HS-27A (cell line): ENCODE measurements around the gene SPDYE3.
"Not testable (repeated sequence)": the region's sequence is repeated elsewhere in the genome, so short reads cannot be mapped to it uniquely, and the experiment has no call there.

Experiments
- DNase-seq: peaks from one replicate; pipeline ENCODE4 v3.0.0-alpha.2; 2012; ENCODE audit warnings: low read depth, missing footprints

SPDYE3 gene

DNA sequence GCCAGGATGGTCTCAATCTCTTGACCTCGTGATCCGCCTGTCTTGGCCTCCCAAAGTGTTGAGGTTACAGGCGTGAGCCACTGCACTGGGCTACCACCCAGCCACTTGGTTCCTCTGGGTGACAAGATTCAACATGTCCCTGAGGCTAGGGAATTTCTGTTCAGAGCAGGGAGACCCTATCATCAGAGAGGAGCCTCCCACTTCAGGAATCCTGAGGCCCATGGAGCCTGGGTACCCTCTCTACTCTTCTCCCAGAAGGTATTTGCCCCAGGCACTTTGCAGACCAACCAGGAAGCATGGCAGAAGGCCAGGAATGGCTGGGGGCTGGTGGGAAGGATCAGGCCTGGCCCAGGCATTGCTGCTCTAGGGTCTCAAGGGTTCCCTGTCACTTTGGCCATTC lies 19.2 kb upstream of the SPDYE3 start:
- not testable (repeated sequence) for DNase-seq

- DNase-seq, result not testable (repeated sequence)
These were observed 15.3 kb upstream of the SPDYE3 start for GRCh38 chr7:100292162-100292561.

GRCh38 chr7:100295269-100295668 lies 12.2 kb upstream of the SPDYE3 start:
- DNase-seq, result not testable (repeated sequence)

DNA sequence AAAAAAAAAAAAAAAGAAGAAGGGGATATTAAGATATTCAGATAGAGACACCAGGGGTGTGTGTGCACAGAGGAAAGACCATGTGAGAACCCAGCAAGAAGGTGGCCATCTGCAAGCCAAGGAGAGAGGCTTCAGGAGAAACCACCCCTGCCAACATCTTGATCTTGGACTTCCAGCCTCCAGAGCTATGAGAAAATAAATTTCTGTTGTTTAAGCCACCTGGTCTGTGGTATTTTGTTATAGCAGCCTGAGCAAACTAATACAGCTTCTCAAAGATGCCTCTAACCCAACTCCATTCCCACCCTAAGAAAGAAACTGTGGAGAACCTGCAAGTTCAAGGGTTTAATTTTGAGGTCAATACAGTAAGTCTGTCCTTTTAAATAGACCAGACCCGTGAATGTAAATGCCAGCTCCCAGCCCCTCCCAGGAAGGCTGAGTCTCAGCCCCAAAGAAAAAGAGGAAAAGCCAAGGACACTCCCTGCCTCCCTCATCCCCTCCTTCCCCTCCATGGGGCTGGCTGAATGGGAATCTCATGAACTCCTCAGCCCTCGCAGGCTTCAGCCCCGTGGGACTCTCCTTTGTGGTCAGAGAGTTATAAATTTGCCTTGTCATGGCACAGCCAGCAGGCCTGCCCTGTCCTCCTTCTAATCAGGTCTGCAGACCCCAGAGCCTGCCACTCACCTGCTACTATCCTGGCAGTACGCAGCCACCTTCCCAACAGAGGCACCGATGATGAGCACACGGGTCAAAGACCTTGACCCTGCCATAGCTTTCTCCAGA lies 9.5 kb upstream of the SPDYE3 start:
- not testable (repeated sequence) for DNase-seq

DNA sequence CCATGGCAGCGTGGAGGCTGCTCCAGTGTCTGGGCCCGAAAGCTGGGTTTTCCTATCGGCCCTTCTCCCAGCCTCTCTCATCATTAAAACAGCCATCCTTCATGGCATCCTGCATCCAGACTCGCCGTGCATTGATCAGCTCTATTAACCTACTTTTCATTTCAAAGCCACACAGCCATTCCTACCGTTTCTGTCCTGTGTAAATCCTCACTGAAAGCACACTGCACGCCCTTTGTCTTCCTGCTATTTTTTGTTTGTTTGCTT lies 8.9 kb upstream of the SPDYE3 start:
- DNase-seq, result not testable (repeated sequence)

GRCh38 chr7:100304526-100304925 lies 3.0 kb upstream of the SPDYE3 start:
- not testable (repeated sequence) for DNase-seq

DNA sequence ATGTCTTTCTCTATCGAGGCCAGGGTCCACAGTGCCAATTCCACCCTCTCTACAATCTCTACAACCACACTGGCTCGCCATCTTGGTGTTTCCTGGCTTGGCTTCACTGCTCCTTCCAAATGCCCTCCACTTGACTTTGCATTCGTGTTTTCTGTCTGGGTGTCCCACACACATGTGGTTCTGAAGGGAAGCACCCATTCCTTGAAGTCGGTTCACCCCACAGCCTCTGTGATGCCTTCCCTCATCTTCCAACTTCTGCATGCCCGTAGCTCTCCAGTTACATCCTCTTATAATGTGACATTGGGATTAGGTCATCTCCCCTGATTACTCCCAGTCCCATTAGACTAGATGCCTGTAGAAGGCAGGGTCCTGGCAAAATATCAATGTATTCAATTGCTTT lies 10.8 kb downstream of the SPDYE3 start:
- DNase-seq, result not testable (repeated sequence)

GRCh38 chr7:100321648-100322047 lies 14.1 kb downstream of the SPDYE3 start:
- not testable (repeated sequence) for DNase-seq

- not testable (repeated sequence) for DNase-seq
These were observed 16.7 kb downstream of the SPDYE3 start for GRCh38 chr7:100324194-100324593.

DNA sequence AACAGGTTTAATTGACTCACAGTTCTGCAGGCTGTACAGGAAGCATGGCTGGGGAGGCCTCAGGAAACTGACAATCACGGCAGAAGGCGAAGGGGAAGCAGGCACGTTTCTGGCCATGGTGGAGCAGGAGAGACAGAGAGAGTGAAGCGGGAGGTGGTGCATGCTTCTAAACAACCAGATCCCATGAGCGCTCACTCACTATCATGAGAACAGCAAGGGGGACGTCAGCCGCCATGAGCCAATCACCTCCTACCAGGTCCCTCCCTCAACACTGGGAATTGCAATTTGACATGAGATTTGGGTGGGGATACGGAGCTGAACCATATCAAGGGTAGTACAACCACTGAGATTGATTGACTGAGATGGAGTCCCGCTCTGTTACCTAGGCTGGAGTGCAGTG lies 18.2 kb downstream of the SPDYE3 start:
- not testable (repeated sequence) for DNase-seq

DNA sequence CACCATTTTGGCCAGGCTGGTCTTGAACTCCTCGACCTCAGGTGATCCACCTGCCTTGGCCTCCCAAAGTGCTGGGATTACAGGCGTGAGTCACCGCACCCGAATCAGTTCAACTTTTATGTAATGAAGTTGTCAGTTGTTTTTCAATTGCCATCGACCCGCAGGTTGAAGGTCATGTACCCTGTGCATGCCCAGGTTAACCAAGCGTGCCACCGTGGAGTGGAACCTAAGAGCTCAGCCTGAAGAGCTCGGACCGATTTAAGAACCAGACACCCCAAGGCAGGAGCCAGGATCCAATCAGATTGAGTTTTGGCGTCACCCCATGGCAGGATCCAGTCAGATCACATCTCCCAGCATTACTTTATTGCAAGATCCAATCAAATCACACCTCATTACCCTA lies 19.4 kb downstream of the SPDYE3 start:
- not testable (repeated sequence) for DNase-seq

GRCh38 chr7:100335566-100336466 lies 28.3 kb downstream of the SPDYE3 start:
- DNase-seq, result peak; percentile 56

DNA sequence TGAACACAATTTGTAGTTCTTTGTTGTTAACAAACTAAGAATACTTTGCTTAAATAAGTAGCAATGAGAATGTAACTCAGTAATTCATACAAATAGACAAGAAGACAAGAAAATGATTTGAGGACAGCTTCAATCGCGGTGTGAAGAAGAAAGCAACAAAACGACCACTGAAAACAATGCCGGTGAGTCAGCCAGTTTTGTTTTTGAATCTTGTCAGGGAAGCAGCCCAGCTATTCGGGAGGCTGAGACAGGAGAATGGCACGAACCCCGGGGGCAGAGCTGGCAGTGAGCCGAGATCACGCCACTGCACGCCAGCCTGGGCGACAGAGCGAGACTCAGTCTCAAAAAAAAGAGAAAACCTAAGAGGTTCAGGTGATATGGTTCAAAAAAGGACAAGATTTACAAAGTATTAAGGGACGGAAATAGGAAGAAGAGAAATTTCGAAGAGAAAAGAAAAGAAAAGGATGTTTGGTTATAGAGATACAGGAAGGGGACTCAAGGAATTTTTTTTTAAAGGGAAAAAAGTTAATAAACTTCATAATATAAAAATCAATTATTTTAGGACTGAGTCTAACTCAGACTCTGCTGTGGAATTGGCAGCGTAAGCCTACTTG lies 30.7 kb downstream of the SPDYE3 start:
- not testable (repeated sequence) for DNase-seq

DNA sequence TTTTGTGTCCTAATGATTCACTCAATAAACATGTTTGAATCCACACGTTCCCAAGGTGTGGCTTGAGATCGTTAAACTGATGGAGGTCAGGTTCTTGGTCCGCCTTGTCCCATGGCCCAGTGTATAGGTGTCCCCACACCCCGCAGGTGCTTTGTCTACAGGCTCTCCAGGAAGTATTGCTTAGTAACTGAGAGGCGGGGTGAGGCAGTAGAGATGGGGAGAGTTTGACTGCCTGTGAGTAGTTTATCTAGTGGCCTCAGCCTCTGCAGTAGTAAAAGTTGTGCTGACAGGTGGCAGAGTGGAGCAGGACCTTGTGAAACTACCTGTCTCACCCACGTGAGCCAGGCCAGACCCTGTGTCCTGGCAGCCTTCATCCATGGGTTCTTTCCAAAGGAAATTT lies 33.8 kb downstream of the SPDYE3 start:
- not testable (repeated sequence) for DNase-seq

DNA sequence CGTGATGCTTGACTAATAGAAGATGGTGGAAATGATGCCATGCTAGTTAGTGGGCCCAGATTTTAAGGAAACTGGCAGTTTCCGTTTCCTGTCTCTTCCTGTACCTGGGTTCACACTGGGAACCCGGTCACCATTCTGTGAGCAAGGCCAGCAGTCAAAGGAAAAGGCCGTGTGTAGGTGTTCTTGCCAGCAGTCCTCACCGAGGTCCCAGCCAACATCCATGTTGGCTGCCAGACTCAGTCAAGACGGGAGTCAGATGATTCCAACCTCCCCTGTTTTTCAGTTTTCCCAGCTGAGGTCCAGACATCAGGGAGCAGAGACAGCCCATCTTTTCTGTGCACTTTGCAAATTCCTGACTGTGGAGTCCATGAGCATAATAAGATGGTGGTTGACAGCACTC lies 35.3 kb downstream of the SPDYE3 start:
- no peak for DNase-seq

DNA sequence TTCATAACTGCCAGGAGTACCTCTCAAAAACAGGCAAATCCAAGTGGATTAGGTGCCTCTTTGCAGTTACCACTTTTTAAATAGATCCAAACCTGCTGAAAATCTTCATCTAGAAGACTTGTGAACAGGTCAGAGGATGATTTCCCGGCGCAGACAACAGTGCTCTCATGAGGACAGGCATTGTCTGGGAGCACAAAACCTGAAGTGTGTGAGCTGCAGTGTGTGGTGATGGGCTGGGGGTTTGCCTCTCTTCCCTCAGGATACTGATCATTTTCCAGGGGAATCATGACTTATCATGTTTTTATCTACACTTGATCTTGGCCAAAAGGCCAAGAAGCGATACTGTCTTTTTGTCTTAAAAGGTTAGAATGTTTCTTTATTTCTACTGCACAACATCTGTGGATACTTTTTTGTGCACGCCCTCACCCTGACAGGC lies 36.6 kb downstream of the SPDYE3 start:
- DNase-seq, result not testable (repeated sequence)

- DNase-seq, result not testable (repeated sequence)
These were observed 37.2 kb downstream of the SPDYE3 start for GRCh38 chr7:100344560-100345287.

DNA sequence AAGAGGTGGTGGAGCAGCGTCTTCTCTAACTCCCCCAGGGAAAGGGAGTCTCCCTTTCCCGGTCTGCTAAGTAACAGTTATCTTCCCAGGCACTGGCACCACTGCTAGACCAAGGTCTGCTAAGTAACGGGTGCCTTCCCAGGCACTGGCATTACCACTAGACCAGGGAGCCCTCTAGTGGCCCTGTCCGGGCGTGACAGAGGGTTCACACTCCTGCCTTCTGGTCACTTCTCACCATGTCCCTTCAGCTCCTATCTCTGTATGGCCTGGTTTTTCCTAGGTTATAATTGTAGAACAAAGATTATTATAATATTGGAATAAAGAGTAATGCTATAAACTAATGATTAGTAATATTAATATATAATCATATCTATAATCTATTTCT lies 37.8 kb downstream of the SPDYE3 start:
- DNase-seq, result not testable (repeated sequence)

- DNase-seq, result no peak
These were observed 39.4 kb downstream of the SPDYE3 start for GRCh38 chr7:100346921-100347320.

DNA sequence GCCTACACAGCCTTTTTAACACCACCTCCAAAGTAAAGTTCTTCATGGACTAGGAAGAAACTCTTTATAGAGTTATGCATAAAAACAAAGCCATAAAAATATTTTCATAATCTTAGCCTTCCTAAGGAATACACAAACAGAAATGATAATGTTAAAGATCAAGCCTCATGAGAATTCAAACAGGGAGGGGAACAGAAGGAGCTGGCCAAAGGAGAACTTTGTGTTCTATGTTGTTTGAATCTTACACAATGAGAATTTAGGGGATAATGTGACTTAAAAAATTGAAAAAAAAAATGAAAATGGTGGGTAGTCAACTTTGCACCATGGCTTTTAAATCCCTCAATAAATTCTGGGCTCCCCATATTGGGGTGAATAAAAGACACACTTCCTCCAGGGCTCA lies 41.3 kb downstream of the SPDYE3 start:
- no peak for DNase-seq

DNA sequence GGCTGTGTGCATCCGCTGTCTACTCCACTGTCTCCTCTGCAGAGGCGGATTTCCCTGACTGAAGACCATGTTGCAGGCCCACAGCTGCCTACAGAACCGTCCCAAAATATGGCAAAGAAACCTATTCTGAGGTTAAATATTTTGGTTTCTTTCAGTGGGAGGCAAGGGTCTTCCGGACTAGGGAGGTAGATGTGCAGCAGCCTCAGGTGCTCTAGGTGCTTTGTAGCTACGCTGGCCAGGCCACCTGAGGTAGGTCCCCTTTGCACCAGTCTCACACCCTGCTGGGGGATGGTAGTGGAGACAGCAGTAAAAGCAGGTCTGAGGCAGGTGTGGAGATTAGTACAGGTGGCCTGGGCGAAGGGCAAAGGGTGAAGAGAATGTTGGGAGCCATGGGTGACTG lies 42.3 kb downstream of the SPDYE3 start:
- DNase-seq, result no peak

DNA sequence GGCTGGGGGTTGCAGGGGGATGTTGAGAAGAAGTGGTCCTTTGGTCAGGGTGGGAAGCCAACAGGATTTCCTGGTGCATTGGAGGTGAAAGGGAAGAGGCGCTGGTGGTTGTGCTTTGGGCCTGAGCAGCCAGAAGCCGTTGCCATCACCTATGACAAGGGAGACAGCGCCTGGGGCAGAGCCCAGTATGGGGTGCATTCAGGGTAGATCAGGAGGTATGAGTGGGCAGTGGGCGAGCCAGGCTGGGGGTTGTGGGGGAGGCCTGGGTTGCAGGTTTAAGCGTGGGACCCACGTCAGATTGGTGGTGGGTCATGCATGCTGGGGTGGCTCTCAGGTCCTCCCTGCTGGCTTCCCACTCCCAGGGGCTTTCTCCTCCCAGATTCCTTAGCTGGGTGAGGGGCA lies 44.2 kb downstream of the SPDYE3 start:
- DNase-seq, result no peak
